ENCODE results near the gene NDUFA12.

Gene NDUFA12

GRCh38 chr12:94930772-94931171 is 72.7 kb downstream of the NDUFA12 start:
- DNase-seq: no peak

GRCh38 chr12:94930216-94930654 is 73.3 kb downstream of the NDUFA12 start:
- DNase-seq: no peak

- DNase-seq: no peak
Measured at GRCh38 chr12:94929780-94930179, 73.7 kb downstream of the NDUFA12 start.

GRCh38 chr12:94925729-94926128 is 77.8 kb downstream of the NDUFA12 start:
- DNase-seq: no peak

- DNase-seq: no peak
Measured at GRCh38 chr12:94925206-94925605, 78.3 kb downstream of the NDUFA12 start.

GRCh38 chr12:94922561-94922960 is 80.9 kb downstream of the NDUFA12 start:
- DNase-seq: no peak
